Progenitor cell of endocrine pancreas (in vitro differentiated cells): ENCODE results near the gene SERTAD4. TPM values are rescaled to one million over a fixed set of nuclear protein-coding genes. Genes with fewer than 3 reads are reported as not detected.

Source experiments
- DNase-seq: peaks from one replicate; pipeline ENCODE4 v3.0.0; 2021; ENCODE audit warnings: low spot score; ENCODE audit not compliant: unreplicated experiment
- H3K27ac Mint-ChIP-seq: 2 replicates; pipeline ENCODE4 v1.8.0; 2021; ENCODE audit warnings: mild to moderate bottlenecking, moderate library complexity, mixed read lengths
- H3K27me3 Mint-ChIP-seq: 2 replicates; pipeline ENCODE4 v1.8.0; 2021; ENCODE audit warnings: mixed read lengths
- H3K36me3 Mint-ChIP-seq: 2 replicates; pipeline ENCODE4 v1.8.0; 2022; ENCODE audit warnings: mixed read lengths; ENCODE audit not compliant: insufficient read depth
- H3K4me1 Mint-ChIP-seq: 2 replicates; pipeline ENCODE4 v1.8.0; 2021; ENCODE audit warnings: low read depth, mixed read lengths
- H3K4me3 Mint-ChIP-seq: 2 replicates; pipeline ENCODE4 v1.8.0; 2021; ENCODE audit warnings: low read depth, mild to moderate bottlenecking, moderate library complexity, mixed read lengths
- H3K9me3 Mint-ChIP-seq: 2 replicates; pipeline ENCODE4 v1.8.0; 2021; ENCODE audit warnings: low read depth, mixed read lengths
- CTCF ChIP-seq: fragments of 200-600 bp; sonication (generic); IDR thresholded peaks from one replicate; pipeline ENCODE4 v1.5.0; 2021; ENCODE audit warnings: antibody characterized with exemption, mild to moderate bottlenecking; ENCODE audit not compliant: unreplicated experiment
- total RNA-seq: library from RNA; stranded (reverse); gene quantifications from 2 replicates; pipeline ENCODE4 v1.2.1, GENCODE V29; 2021

The SERTAD4 gene
- total RNA-seq, 1 donor from 2014 or later, result 1.1 TPM

GRCh38 chr1:210248341-210248740 lies 15.7 kb downstream of the SERTAD4 start:
- Mint-ChIP-seq H3K27ac (no peak overlapping the region), H3K27me3 (peaks cover 51% of the 10 kb centered on the region), H3K4me3 (no peak overlapping the region), H3K9me3 (no peaks in the 10 kb centered on the region), H3K4me1 (peaks cover 21% of the 10 kb centered on the region), H3K36me3 (no peaks in the 10 kb centered on the region)
- TF ChIP-seq CTCF, result no peak
- DNase-seq, result no peak

- Mint-ChIP-seq H3K36me3 (no peaks in the 10 kb centered on the region), H3K4me1 (peaks cover 21% of the 10 kb centered on the region), H3K9me3 (no peaks in the 10 kb centered on the region), H3K4me3 (peak overlapping the region; percentile 68), H3K27me3 (peaks cover 63% of the 10 kb centered on the region), H3K27ac (no peak overlapping the region)
- no peak for DNase-seq
- no peak for TF ChIP-seq CTCF
Measured at GRCh38 chr1:210250665-210250997, 18.0 kb downstream of the SERTAD4 start.

- DNase-seq, result peak; percentile 32
- H3K36me3 Mint-ChIP-seq, result no peaks in the 10 kb centered on the region
- H3K4me1 Mint-ChIP-seq, result peaks cover 21% of the 10 kb centered on the region
- no peak overlapping the region for H3K27ac Mint-ChIP-seq
- H3K9me3 Mint-ChIP-seq, result no peaks in the 10 kb centered on the region
- H3K4me3 Mint-ChIP-seq, result peak overlapping the region; percentile 68
- H3K27me3 Mint-ChIP-seq, result peaks cover 66% of the 10 kb centered on the region
- TF ChIP-seq CTCF, result peak; percentile 9
Measured at GRCh38 chr1:210250998-210251679, 18.5 kb downstream of the SERTAD4 start.

GRCh38 chr1:210251680-210252490 lies 19.3 kb downstream of the SERTAD4 start:
- peak overlapping the region; percentile 83 for H3K4me3 Mint-ChIP-seq
- no peaks in the 10 kb centered on the region for H3K9me3 Mint-ChIP-seq
- no peak for DNase-seq
- H3K27me3 Mint-ChIP-seq, result peaks cover 65% of the 10 kb centered on the region
- TF ChIP-seq CTCF, result no peak
- H3K36me3 Mint-ChIP-seq, result no peaks in the 10 kb centered on the region
- peak overlapping the region; percentile 41 for H3K27ac Mint-ChIP-seq
- H3K4me1 Mint-ChIP-seq, result peaks cover 15% of the 10 kb centered on the region

- H3K36me3 Mint-ChIP-seq, result no peaks in the 10 kb centered on the region
- DNase-seq, result no peak
- peak overlapping the region; percentile 83 for H3K4me3 Mint-ChIP-seq
- H3K9me3 Mint-ChIP-seq, result no peaks in the 10 kb centered on the region
- H3K27ac Mint-ChIP-seq, result no peak overlapping the region
- peaks cover 12% of the 10 kb centered on the region for H3K4me1 Mint-ChIP-seq
- peaks cover 60% of the 10 kb centered on the region for H3K27me3 Mint-ChIP-seq
- TF ChIP-seq CTCF, result no peak
Measured at GRCh38 chr1:210252621-210253051, 20.0 kb downstream of the SERTAD4 start.
